Fibroblast of pulmonary artery (primary cell): ENCODE data around the gene DCTD.

ENCODE experiments used
- DNase-seq: peaks from one replicate; pipeline ENCODE4 v3.0.0-alpha.2; 2010; ENCODE audit warnings: low read depth
- H3K4me3 ChIP-seq: replicated peaks from 2 replicates; pipeline ENCODE4 v1.5.1; 2011; ENCODE audit warnings: low read depth, mild to moderate bottlenecking, control low read depth, low read length, moderate library complexity
- TF ChIP-seq, protein P1 (sequence below): IDR thresholded peaks from 2 replicates; pipeline ENCODE4 v1.5.1; 2011; ENCODE audit warnings: mild to moderate bottlenecking, control low read depth, low read length, inconsistent platforms; ENCODE audit errors: missing control alignments

Gene DCTD

GRCh38 chr4:182869697-182870096 lies 47.5 kb downstream of the DCTD start:
- DNase-seq, result no peak
- H3K4me3 ChIP-seq, result no peak overlapping the region
- TF ChIP-seq, protein P1, sequence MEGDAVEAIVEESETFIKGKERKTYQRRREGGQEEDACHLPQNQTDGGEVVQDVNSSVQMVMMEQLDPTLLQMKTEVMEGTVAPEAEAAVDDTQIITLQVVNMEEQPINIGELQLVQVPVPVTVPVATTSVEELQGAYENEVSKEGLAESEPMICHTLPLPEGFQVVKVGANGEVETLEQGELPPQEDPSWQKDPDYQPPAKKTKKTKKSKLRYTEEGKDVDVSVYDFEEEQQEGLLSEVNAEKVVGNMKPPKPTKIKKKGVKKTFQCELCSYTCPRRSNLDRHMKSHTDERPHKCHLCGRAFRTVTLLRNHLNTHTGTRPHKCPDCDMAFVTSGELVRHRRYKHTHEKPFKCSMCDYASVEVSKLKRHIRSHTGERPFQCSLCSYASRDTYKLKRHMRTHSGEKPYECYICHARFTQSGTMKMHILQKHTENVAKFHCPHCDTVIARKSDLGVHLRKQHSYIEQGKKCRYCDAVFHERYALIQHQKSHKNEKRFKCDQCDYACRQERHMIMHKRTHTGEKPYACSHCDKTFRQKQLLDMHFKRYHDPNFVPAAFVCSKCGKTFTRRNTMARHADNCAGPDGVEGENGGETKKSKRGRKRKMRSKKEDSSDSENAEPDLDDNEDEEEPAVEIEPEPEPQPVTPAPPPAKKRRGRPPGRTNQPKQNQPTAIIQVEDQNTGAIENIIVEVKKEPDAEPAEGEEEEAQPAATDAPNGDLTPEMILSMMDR, result no peak

- no peak overlapping the region for H3K4me3 ChIP-seq
- DNase-seq, result no peak
- TF ChIP-seq, protein P1, result no peak
These were observed 50.4 kb downstream of the DCTD start for GRCh38 chr4:182866746-182867145.

- TF ChIP-seq, protein P1, result no peak
- DNase-seq, result no peak
- no peak overlapping the region for H3K4me3 ChIP-seq
These were observed 53.7 kb downstream of the DCTD start for GRCh38 chr4:182863501-182863900.

GRCh38 chr4:182862921-182863320 lies 54.3 kb downstream of the DCTD start:
- no peak for DNase-seq
- TF ChIP-seq, protein P1, result no peak
- H3K4me3 ChIP-seq, result no peak overlapping the region

DNA sequence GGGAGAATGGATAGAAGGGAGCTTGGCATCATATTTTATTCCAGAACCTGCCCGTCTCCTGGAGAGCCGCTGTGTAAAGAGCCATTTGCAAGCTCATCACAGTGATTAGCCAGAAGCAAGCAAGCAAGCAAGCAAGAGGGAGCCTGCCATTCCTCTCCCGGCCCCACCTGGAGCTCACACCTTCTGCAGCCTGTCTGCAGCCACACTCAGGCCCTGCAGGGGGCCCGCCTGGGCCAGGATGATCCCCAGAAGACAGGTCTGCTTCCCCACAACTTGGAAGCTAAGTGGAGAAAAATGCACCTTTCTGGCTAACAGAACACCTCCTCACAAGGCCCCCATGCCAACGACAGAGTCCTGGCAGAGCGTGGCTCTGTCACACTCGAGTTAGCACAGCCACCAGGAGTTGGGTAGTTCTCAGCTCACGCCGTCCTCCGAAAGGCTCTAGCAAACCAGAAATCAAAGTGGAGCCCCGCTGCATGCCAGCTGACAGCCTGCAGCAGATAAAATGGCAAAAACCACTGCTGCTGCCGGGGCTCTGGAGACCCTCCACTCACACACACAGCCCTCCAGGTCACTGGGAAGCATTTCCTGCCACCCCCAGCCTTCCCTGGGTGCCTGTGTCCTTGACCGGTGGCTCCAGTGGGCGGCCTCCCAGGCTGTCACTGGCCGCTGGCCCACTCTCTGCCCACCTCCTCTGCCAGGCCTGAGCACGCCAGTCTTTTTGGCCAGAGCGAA lies 54.9 kb downstream of the DCTD start:
- no peak overlapping the region for H3K4me3 ChIP-seq
- DNase-seq, result no peak
- TF ChIP-seq, protein P1, result no peak

DNA sequence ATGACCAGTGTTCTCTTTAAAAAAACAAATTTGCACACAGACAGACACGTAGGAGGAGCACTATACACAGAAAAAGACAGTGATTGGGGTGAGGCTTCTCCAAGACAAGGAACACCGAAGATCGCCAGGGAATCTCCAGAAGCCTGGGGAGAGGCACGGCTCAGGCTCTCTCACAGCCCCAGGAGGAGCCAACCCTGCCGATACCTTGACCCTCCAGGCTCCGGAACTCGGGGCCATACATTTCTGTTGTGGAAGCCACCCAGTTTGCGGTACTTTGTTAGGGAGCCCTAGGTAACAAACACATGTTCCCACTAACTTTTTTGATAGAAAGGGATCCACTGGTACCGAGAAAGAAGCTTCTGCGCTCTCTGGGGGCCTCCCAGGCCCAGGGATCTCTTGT lies 55.8 kb downstream of the DCTD start:
- H3K4me3 ChIP-seq, result no peak overlapping the region
- TF ChIP-seq, protein P1, result no peak
- DNase-seq, result no peak

DNA sequence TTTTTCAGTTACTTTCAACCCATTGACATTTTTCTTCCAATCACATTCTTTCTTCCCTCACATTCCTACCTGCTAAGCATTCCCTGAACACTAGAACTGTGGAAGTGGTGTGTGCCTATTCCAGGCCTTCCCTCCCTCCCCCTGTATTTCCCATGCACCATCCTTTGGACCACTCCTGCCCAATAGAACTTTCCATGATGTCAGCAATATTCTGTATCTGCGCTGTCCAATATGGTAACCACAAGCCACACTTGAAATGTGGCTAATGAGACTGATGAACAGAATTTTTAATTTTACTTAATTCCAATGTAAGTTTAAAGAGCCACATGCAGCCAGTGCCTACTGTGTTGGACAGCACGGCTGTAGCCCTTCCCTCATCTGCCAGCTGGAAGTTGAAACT lies 57.5 kb downstream of the DCTD start:
- TF ChIP-seq, protein P1, result no peak
- no peak overlapping the region for H3K4me3 ChIP-seq
- DNase-seq, result no peak
